HuH-7.5 (cell line): ENCODE results near the gene INPP5A.
A peak's percentile ranks its signal among the peaks of the same experiment; 100 is the strongest.
"Not testable (repeated sequence)": the region's sequence is repeated elsewhere in the genome, so short reads cannot be mapped to it uniquely, and the experiment has no call there.

Experiments used
- DNase-seq: peaks from one replicate; pipeline ENCODE4 v3.0.0; 2011; ENCODE audit warnings: low spot score

Gene INPP5A

GRCh38 chr10:132503581-132504421 lies 33.8 kb upstream of the INPP5A start:
- no peak for DNase-seq

- no peak for DNase-seq
These were observed 32.9 kb upstream of the INPP5A start for GRCh38 chr10:132504501-132505272.

GRCh38 chr10:132505546-132505945 lies 32.0 kb upstream of the INPP5A start:
- DNase-seq, result not testable (repeated sequence)

GRCh38 chr10:132506711-132507408 lies 30.7 kb upstream of the INPP5A start:
- DNase-seq, result no peak

GRCh38 chr10:132507409-132507955 lies 30.1 kb upstream of the INPP5A start:
- no peak for DNase-seq

- DNase-seq, result no peak
These were observed 29.6 kb upstream of the INPP5A start for GRCh38 chr10:132507956-132508490.

GRCh38 chr10:132508581-132509443 lies 28.8 kb upstream of the INPP5A start:
- no peak for DNase-seq

GRCh38 chr10:132509506-132510173 lies 27.9 kb upstream of the INPP5A start:
- DNase-seq, result no peak

- no peak for DNase-seq
These were observed 27.4 kb upstream of the INPP5A start for GRCh38 chr10:132510174-132510611.

- no peak for DNase-seq
These were observed 26.2 kb upstream of the INPP5A start for GRCh38 chr10:132511121-132512051.

GRCh38 chr10:132512052-132512442 lies 25.5 kb upstream of the INPP5A start:
- no peak for DNase-seq

- no peak for DNase-seq
These were observed 24.8 kb upstream of the INPP5A start for GRCh38 chr10:132512693-132513345.

- DNase-seq, result no peak
These were observed 22.6 kb upstream of the INPP5A start for GRCh38 chr10:132514821-132515520.

GRCh38 chr10:132515811-132516726 lies 21.5 kb upstream of the INPP5A start:
- no peak for DNase-seq

- DNase-seq, result peak; percentile 77
These were observed 20.5 kb upstream of the INPP5A start for GRCh38 chr10:132516771-132517725.
